ENCODE results near the gene AVP. TPM values are rescaled to one million over a fixed set of nuclear protein-coding genes. Genes with fewer than 3 reads are reported as not detected.

AVP gene
- total and polyA plus RNA-seq, 4 donors: 2.5 TPM; not detected in 3

DNA sequence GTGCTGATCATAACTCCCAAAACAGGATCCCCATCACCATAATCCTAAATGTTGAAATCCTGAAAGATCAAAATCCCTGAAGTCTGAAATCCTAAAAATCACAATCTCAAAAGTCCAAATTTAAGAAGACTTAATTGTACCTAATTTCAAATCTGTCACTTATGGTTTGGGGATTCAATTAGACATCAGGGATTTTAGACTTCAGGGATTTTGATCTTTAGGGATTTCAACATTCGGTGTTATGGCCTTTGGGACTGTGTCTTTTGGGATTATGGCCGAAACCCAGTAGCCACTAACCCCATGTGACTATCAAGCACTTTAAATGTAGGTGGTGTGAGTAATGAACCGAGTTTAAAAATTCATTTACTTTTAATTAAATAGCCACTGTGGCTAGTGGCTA lies 21.7 kb upstream of the AVP start:
- peaks cover 0 to 15% (median 3%) of the 10 kb centered on the region in 4 donors for H3K36me3 ChIP-seq (ENCODE audit: control insufficient read depth in 4 of 4, insufficient read depth in 3 of 4, low read depth in 1 of 4, low read length in 3 of 4)
- 96% methylated on average over 3 of the region's 3 CpGs for WGBS
- no peak overlapping the region for H3K4me3 ChIP-seq (ENCODE audit: low read depth in 1 of 3, low read length in 3 of 3)

More for the DNA sequence above, 21.7 kb upstream of the AVP start:
- Histone ChIP-seq H3K9ac (ENCODE audit: low read depth in 1 of 2, low read length in 2 of 2) (no peak overlapping the region), H3K27me3 (ENCODE audit: control insufficient read depth in 4 of 4, insufficient read depth in 4 of 4, low read length in 3 of 4) (no peaks in the 10 kb centered on the region), H3K27ac (ENCODE audit: low read depth in 1 of 2, low read length in 2 of 2) (no peak overlapping the region), H3K9me3 (ENCODE audit: control insufficient read depth in 4 of 4, low read length in 3 of 4) (no peaks in the 10 kb centered on the region), H3K4me1 (ENCODE audit: control insufficient read depth in 4 of 4, insufficient read depth in 4 of 4, low read length in 3 of 4) (no peaks in the 10 kb centered on the region)
- TF ChIP-seq FOXA2 (IDR thresholded peaks at IDR 0.05): no peak
- TF ChIP-seq EGR1 (IDR thresholded peaks at IDR 0.05; ENCODE audit: low read depth in 2 of 2): no peak
- TF ChIP-seq RAD21 (IDR thresholded peaks at IDR 0.05): no peak
- TF ChIP-seq HNF4G (IDR thresholded peaks at IDR 0.05): no peak
- TF ChIP-seq, protein P1, sequence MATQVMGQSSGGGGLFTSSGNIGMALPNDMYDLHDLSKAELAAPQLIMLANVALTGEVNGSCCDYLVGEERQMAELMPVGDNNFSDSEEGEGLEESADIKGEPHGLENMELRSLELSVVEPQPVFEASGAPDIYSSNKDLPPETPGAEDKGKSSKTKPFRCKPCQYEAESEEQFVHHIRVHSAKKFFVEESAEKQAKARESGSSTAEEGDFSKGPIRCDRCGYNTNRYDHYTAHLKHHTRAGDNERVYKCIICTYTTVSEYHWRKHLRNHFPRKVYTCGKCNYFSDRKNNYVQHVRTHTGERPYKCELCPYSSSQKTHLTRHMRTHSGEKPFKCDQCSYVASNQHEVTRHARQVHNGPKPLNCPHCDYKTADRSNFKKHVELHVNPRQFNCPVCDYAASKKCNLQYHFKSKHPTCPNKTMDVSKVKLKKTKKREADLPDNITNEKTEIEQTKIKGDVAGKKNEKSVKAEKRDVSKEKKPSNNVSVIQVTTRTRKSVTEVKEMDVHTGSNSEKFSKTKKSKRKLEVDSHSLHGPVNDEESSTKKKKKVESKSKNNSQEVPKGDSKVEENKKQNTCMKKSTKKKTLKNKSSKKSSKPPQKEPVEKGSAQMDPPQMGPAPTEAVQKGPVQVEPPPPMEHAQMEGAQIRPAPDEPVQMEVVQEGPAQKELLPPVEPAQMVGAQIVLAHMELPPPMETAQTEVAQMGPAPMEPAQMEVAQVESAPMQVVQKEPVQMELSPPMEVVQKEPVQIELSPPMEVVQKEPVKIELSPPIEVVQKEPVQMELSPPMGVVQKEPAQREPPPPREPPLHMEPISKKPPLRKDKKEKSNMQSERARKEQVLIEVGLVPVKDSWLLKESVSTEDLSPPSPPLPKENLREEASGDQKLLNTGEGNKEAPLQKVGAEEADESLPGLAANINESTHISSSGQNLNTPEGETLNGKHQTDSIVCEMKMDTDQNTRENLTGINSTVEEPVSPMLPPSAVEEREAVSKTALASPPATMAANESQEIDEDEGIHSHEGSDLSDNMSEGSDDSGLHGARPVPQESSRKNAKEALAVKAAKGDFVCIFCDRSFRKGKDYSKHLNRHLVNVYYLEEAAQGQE (IDR thresholded peaks at IDR 0.05): no peak
- TF ChIP-seq, protein P2, sequence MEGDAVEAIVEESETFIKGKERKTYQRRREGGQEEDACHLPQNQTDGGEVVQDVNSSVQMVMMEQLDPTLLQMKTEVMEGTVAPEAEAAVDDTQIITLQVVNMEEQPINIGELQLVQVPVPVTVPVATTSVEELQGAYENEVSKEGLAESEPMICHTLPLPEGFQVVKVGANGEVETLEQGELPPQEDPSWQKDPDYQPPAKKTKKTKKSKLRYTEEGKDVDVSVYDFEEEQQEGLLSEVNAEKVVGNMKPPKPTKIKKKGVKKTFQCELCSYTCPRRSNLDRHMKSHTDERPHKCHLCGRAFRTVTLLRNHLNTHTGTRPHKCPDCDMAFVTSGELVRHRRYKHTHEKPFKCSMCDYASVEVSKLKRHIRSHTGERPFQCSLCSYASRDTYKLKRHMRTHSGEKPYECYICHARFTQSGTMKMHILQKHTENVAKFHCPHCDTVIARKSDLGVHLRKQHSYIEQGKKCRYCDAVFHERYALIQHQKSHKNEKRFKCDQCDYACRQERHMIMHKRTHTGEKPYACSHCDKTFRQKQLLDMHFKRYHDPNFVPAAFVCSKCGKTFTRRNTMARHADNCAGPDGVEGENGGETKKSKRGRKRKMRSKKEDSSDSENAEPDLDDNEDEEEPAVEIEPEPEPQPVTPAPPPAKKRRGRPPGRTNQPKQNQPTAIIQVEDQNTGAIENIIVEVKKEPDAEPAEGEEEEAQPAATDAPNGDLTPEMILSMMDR (IDR thresholded peaks at IDR 0.05; ENCODE audit: low read depth, low read length, missing input control): no peak
- TF ChIP-seq, protein P3, sequence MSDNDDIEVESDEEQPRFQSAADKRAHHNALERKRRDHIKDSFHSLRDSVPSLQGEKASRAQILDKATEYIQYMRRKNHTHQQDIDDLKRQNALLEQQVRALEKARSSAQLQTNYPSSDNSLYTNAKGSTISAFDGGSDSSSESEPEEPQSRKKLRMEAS (IDR thresholded peaks at IDR 0.05): no peak
- no peak for TF ChIP-seq RXRA (IDR thresholded peaks at IDR 0.05)
- no peak for TF ChIP-seq FOXA1 (IDR thresholded peaks at IDR 0.05)
- no peak for TF ChIP-seq SP1 (IDR thresholded peaks at IDR 0.05)
- TF ChIP-seq, protein P4, sequence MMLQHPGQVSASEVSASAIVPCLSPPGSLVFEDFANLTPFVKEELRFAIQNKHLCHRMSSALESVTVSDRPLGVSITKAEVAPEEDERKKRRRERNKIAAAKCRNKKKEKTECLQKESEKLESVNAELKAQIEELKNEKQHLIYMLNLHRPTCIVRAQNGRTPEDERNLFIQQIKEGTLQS (IDR thresholded peaks at IDR 0.05): no peak
- no peak for TF ChIP-seq HNF4A (conservative IDR thresholded peaks at IDR 0.05)
- TF ChIP-seq, protein P5, sequence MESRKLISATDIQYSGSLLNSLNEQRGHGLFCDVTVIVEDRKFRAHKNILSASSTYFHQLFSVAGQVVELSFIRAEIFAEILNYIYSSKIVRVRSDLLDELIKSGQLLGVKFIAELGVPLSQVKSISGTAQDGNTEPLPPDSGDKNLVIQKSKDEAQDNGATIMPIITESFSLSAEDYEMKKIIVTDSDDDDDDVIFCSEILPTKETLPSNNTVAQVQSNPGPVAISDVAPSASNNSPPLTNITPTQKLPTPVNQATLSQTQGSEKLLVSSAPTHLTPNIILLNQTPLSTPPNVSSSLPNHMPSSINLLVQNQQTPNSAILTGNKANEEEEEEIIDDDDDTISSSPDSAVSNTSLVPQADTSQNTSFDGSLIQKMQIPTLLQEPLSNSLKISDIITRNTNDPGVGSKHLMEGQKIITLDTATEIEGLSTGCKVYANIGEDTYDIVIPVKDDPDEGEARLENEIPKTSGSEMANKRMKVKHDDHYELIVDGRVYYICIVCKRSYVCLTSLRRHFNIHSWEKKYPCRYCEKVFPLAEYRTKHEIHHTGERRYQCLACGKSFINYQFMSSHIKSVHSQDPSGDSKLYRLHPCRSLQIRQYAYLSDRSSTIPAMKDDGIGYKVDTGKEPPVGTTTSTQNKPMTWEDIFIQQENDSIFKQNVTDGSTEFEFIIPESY (IDR thresholded peaks at IDR 0.05): no peak
- TF ChIP-seq GABPA (IDR thresholded peaks at IDR 0.05 in 1 of 2, conservative IDR thresholded peaks at IDR 0.05 in 1 of 2): no peak
- no peak for TF ChIP-seq NR2F2 (IDR thresholded peaks at IDR 0.05)
- TF ChIP-seq YY1 (IDR thresholded peaks at IDR 0.05): no peak
- no peak for TF ChIP-seq TAF1 (conservative IDR thresholded peaks at IDR 0.05)
- no peak for DNase-seq (ENCODE audit: low spot score)
